DMS53 treated with DMSO at 0.1 percent for 48 hours (cell line): Measurements from ENCODE around the gene GPHA2.

Experiments
- DNase-seq: peaks from one replicate; lab custom pipeline; 2025; ENCODE audit not compliant: unreplicated experiment; lab: John Stamatoyannopoulos, UW

The GPHA2 gene

DNA sequence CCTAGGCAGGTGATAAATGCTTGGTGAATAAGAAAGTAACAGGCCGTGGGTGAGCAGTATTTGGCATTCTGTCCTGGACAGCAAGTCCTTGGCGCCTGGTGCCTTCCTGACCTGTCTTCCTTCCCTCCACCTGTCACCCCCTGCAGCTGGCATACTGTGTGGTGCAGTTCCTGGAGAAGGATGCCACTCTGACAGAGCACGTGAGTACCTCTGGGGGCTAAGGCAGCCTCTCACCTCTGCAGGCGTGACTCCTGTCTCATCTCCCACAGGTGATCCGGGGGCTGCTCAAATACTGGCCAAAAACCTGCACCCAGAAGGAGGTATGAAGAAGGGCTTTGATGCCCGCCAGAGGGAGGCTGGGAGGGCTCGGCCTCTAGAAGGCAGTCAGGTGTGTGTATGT is 4.4 kb downstream of the GPHA2 start:
- DNase-seq, result no peak

DNA sequence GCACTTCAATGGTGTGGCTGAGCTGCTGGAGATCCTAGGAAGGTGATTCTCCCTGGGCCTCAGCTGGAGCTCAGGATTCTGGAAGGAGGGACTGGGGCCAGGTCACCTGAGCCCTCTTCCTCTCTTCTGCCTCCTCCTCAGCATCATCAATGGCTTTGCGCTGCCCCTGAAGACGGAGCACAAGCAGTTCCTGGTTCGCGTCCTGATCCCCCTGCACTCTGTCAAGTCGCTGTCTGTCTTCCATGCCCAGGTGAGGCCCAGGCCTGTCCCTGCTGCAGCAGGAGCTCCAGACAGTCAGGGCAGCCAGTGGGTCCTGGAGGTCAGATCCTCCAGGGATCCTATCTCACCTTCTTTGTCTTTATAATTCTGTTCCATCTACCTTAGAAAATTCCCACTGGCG is 5.4 kb downstream of the GPHA2 start:
- no peak for DNase-seq

DNA sequence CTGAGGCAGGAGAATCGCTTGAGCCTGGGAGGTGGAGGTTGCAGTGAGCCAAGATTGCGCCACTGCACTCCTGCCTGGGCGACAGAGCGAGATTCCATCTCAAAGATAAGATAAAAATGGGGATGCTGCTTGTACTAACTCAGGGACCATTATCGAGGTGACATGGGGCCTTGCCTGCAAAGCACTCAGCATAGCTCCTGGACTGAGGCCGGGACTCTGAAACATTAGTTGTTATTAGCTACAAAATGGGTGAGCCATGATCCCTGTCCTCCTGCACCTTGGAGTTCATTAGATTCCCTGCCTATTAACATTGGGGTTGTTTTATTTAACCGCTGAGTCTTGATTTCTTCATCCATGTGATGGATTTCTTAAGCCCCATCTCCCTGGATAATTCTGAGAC is 6.1 kb downstream of the GPHA2 start:
- no peak for DNase-seq

DNA sequence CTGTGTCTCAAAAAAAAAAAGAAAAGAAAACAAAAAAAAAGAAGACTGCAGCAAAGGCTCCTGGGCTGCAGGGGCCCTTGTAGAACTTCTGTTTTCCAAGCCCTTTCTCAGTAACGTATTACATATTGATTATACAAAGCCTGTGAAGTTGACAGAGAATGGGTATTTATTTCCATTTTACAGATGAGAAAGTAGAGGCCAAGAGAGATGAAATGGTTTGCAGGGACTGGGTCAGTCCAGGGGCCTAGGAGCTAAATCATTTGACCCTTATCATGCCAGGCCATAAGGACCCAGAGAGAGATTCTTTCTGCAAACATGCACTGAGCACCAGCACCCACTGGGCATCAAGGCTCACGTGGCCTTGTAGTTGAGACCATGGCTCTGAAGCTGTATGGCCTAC is 6.7 kb downstream of the GPHA2 start:
- DNase-seq, result no peak

DNA sequence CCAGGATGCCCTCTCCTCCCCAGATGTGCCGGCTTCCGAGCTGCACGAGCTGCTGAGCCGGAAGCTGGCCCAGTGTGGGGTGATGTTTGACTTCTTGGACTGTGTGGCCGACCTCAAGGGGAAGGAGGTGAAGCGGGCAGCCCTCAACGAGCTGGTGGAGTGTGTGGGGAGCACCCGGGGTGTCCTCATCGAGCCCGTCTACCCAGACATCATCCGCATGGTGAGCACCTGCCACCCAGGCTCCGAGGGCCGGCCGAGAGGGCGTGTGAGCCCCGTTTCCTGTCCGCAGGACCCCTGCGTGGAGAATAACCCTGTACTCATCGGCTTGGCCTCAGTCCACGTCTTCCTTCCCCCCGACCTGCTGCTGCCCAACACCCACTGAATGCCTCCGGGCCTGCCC is 9.0 kb downstream of the GPHA2 start:
- no peak for DNase-seq

DNA sequence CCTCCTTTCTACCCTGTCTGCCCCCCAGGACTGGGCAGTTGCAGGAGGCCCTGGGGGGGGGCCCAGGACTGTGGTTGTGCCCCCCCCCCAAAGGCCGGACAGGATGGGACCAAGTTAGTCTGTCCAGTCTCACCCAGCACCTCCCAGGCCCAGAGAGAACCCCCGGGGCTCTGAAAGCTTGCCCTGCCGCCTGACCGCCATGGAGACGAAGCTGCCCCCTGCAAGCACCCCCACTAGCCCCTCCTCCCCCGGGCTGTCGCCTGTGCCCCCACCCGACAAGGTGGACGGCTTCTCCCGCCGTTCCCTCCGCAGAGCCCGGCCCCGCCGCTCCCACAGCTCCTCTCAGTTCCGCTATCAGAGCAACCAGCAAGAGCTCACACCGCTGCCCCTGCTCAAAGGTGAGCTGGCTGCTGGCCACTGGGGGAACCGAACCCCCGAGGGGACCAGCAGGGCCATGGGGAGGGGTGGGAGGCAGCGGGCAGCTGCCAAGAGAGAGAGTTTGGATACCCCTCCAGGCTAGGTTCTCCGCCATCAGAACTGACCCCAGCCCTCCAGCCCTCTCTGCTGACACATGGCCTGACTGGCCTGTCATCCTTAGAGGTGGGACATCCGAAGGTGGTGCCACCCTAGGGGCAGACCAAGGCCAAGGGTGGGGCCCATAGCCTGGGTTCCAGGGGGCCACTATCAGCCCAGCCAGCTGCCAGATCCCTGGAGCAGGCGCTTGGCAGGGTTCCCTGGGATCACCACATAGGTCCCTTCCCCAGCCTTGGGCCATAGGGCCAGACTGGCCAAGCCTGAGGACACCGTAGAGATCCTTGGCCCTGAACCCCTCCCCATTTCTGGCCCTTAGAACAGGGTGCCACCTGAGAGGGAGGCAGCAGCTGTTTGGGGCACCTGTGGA is 9.9 kb downstream of the GPHA2 start:
- no peak for DNase-seq

DNA sequence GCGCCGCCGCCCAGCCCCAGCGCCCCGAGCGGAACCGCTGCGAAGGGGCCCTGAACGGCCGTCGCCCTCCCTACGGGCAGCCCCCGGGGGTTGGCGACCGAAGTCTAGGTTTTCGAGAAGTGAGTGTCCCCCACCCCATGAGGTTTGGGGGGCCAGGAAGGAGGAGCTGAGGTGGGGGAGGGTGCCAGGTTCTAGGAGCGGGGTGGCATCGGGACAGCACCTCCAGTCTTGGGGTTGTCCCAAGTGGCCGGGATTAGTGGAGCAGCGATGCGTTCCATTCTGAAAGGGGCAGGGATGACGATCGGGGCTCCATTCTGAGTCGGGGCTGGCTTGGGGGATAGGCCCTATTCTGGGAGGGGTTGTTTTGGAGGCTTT is 10.8 kb downstream of the GPHA2 start:
- no peak for DNase-seq

DNA sequence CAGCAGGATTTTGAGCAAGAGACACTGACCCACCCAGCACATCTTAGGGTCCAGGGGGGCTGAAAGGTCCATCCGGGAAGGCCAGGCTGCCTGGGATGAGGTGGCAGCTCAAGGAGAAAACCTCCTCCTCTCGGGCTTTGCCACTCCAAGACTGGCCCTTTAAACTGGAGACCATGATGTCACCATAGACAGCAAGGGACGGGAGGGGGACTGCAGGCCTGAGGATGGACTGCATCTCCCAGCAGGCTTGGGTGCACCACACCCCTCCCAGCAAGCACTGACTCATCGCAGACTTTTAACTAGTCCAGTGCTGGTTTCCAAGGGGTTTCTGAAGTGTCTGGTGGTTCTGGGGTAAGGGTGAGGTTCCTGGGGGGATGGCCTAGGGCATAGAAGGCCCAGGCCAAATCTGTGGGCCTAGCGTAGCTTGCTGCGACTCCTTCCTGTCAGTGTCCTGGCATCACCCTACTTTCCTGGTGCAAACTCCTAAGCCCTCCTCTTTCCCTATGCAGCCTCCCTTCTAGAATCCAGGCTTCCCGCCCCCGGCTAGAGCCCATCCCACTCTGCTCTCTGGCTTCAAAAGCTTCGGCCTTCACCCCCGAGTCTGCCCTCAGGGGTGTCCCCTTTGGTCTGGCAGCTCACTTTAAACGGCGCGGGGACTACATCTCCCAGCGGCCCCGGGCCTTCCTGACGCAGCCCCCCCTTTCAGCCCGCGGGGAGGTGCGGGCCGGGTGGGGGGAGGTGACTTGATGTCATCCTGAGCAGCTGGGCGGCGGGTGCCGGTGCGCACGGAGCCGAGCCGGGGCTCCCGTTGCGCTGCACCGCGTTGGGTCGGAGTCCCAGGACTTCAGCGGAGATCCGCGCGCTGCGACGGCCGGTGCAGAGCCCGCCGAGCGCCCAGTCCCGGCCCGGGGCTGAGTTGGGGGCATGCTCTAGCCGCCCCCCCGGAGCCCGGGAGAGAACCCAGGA is 11.5 kb downstream of the GPHA2 start, which contains the start of gene PPP2R5B:
PPP2R5B (plus strand) TSS at position 746 of the 966 bp plus-strand sequence. CDS start 1,046 bp downstream, outside the sequence.
- peak; percentile 81 for DNase-seq

DNA sequence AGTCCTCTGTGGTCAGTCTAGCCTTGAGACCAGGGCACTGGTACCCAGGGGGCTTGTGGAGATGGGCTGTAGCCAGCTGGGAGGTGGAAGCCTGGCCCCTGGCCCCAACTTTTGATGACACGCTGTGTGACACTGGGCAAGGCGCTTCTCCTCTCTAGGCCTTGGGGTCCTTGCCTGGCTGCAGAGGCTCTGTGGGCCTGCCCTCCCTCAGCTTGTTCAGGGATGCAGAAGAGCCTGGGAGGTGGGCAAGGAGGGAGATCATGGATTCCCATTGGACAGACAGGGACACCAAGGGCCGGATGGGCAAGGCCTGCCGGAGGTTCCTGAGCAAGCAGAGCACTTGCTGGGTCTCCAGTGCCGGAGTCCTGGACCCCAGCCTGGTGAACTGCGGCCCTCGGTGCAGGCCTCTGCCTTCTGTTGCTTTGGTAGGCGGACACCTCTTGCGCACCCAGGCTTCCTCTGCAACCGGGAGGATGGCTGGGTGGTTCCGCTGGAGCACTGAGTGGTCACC is 12.5 kb downstream of the GPHA2 start:
- no peak for DNase-seq

DNA sequence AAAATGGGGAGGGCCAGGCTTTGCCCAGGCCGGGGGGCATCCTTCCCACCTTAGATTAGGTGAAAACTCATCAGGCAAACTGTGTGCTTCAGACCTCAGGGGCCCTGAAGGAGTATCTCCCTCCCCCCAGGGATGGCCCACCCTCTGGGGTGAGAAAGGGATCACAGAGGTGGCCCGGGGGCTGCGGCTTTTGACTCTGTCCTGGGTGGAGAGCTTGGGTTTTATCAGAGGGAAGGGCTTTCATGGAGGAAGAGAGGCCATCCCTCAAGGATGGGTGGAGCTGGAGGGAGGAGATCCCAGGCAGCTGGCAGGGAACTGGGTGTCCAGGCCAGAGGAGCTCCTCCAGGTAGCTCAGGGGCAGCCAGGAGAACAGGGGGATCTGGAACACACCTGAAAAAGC is 14.3 kb downstream of the GPHA2 start:
- DNase-seq, result no peak

DNA sequence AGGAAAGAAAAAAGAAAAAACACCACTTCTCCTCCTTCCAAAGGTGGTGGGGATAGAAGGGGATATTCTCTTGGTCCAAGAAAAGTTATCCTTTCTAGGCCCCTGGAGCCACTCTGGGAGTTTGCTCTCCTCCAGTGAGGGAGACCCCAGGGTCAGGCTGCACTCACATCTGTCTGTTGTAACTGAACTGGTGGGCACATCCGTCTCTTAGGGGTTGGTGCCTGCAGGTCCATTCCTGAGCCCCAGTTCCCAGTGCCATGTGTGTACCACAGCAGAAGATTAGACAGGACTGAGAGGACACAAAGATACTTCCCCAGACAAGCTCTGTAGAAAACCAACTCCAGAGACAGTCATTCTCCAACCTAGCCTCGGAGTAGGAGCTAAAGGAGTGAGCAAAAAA is 15.6 kb downstream of the GPHA2 start:
- no peak for DNase-seq

DNA sequence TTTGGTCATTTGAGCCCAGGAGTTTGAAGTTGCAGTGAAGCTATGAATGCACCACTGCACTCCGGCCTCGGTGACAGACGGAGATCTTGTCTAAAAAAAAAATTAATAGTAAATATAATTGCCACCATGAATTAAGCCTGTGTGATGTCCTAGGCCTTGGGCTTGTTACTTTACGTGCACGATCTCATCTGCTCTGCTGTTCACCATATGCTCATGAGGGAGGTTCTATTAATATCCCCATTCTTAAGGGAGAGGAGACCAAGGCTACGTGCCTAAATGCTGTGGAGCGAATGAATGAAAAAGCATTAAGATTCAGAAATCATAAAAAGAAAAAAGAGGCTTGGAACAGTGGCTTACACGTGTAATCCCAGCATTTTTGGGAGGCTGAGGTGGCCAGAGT is 16.1 kb downstream of the GPHA2 start:
- no peak for DNase-seq

DNA sequence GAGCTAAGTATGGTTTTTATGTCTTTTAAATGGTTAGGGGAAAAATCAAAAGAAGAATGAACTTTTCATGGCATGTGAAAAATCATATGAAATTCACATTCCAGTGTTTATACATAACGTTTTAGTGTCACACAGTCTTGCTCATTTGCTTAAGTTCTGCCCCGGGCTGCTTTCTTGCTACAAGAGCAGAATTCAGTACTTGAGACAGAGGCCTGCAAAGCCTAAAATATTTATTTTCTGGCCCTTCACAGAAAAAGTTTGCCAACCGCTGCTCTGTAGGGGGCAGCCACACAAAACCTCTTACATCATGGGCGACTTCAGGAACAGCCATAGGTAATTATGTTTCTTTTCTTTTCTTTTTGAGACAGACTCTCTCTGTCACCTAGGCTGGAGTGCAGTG is 17.7 kb downstream of the GPHA2 start:
- no peak for DNase-seq

DNA sequence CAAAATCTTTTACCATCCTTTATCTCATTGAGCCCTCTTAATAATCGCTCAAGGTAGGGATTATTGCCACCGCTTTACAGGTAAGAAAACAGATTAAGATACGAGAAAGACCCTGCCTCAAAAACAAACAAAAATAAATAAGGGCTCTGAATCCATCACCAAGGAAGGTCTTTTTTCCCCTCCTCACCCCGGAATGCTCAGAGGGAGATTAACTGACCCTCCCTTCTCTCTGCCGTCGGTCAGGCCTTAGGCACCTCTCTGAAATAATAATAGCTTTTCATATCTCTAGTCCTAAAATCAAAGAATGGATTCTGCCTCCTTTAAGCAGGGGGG is 18.1 kb downstream of the GPHA2 start:
- DNase-seq, result no peak

DNA sequence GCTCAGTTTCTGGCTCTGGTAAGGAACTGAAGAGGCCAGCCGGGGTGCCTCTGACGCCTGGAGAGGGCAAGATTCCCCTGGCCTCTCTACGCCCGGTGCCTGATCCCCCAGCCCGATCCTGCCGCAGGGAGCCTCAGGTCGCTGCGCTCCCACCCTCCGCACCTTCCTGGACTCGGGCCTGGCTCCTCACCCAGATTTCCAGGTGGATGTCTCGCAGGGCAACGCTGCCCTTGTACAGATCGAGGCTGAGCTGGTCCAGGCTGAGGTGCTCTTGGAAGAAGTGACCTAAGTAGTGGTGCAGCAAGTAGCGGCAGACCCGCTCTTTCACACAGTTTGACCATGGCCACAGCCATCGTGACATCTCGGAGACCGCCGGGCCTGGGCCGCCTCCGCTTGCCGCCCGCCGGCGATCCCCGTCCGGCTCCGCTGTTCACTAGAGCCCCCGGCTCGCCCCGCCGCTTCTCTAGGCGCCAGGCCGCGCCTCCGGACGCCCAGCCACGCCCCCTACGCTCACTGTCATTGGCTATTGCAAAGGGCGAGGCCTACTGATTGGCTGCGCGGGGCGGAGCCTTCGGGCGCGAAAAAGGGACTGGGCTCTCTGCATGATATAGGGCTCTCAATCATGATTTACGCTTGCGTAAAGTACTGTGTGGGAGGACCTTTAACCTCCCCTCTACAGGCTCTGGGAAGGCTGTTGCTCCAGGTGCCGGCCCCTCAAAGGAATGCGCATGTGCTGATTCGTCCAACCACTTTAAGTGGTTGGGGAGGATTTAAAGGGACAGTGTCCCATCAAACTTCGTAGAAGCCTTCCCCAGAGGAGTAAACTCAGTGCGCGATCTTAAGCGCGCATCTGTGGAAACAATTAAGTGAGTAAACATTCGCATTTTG is 18.7 kb downstream of the GPHA2 start, which contains the start of gene ATG2A:
ATG2A (minus strand) TSS at position 435 of the 888 bp plus-strand sequence; CDS start at position 361, 74 bp downstream.
- DNase-seq, result peak; percentile 99

DNA sequence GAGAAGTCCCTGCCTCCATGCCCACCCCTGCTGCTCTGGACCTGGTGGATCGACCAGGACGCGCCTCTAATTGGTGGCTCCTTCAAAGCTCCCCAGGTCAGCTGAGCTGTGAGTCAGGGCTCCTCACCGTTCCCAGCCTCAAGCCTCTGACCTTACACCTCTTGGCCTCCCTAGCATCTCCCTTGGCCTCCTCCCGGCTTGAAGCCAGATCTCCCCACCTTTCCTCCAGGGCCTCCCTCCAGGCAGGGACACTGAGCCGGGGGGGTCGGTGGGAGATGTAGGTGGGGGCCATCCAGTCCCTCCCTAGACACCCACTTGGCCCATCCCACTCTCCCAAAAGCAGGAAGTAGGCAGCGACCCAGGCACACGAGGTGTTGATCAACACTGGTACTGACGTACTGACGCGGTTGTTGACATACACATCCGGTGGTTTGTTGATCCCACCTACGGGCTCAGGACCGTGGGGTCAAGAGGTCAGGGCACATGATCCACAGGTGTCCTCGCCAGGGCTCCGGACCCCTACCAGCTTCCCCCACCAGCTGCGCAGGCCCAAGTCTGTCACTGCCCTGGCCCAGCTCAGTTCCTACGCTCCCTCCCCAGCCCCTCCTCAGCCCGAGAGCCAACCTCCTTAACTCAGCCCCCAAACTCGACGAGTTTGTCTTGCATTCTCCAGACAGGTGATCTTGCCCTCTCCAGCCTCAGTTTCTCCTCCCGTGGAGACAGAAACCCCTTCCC is 19.5 kb downstream of the GPHA2 start:
- DNase-seq, result no peak

DNA sequence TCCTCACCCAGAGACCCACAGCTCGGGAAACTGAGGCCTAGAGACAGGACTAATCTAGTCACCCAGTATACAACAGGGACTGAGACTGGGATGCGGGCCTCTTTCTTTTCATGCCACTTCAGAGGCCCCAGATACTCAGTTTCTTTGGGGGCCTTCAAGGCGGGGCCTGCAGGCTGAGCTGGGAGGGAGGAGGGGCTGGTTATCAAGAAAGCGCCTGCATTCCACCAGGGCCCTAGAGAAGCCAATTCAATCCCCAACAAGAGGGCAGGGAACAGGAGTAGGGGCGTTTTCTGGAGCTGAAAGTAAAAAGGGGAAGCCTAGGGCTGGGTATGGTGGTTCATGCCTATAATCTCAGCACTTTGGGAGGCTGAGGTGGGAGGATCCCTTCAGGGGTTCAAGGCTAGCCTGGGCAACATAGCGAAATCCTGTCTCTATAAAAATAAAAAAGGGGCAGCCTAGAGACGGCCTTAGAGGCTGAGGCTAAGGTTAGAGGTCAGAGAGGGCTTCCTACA is 20.3 kb downstream of the GPHA2 start:
- no peak for DNase-seq

DNA sequence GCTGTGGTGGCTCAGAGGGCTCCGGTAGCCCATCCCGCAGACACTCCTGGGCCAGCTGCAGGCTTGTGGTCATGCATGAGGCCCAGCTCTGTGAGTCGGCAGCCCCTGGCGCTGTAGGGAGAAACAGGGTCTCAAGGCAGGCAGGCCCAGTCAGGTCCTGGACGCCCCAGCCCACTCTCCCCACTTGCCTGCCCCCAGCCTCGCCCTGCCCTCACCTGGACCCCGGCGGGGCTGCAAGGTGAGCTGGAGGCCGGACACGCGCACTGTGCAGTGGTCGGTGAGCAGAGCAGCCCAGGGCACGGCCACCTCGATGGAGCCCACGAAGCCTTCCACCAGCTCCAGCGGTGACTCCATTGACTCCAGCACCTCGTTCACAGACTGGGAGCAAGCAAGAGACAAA is 21.6 kb downstream of the GPHA2 start:
- no peak for DNase-seq

DNA sequence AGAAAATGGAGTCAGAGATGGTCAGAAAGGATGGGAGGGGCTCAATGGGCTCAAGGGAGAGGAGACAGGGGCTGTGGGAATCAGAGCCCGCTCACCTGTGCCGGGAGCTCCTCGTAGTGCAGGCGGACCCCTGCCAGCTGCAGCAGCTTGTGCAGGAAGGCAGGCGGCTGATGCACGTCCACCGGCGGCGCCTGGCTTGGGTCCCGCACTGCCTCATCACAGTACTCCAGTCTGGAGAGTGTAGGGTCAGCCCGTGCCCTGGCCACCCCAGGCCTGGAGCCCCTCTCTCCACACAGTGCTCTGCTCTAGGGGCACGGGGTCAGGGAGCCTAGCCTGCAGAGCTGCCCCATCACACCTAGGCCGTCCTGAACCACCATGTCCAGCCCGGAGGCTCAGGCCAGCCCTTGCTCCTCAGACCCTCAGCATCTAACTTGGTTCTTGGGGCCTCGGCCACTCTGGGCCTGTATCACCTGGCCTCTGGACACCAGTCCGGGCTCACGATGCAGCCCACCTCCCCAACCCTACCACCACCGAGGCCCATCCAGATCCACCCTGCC is 22.4 kb downstream of the GPHA2 start:
- DNase-seq, result no peak
